ENCODE results near the gene ELFN1.

DNA sequence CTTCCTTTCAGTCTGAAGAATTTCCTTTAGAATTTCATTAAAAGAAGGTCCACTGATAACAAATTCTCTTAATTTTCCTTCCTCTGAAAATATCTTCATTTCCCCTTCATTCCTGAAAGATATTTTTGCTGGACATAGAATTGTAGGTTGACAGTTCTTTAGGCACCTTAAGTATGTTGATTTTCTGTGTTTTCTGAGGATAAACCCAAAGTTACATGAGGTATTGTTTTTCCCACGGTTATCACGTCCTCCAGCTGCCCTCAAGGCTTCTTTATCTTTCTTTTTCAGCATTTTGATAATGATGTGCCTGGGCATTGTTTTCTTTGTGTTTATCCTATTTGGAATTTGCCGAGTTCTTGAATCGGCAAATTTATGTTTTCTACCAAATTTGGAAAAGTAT is 105.3 kb downstream of the ELFN1 start:
- TF ChIP-seq, protein P1, sequence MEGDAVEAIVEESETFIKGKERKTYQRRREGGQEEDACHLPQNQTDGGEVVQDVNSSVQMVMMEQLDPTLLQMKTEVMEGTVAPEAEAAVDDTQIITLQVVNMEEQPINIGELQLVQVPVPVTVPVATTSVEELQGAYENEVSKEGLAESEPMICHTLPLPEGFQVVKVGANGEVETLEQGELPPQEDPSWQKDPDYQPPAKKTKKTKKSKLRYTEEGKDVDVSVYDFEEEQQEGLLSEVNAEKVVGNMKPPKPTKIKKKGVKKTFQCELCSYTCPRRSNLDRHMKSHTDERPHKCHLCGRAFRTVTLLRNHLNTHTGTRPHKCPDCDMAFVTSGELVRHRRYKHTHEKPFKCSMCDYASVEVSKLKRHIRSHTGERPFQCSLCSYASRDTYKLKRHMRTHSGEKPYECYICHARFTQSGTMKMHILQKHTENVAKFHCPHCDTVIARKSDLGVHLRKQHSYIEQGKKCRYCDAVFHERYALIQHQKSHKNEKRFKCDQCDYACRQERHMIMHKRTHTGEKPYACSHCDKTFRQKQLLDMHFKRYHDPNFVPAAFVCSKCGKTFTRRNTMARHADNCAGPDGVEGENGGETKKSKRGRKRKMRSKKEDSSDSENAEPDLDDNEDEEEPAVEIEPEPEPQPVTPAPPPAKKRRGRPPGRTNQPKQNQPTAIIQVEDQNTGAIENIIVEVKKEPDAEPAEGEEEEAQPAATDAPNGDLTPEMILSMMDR (IDR thresholded peaks at IDR 0.05 in 4 of 5, conservative IDR thresholded peaks at IDR 0.05 in 1 of 5): no peak
- no peak for TF ChIP-seq POLR2A (IDR thresholded peaks at IDR 0.05)

Data from gastrocnemius medialis (tissue), 4 donors.